IMR-90 (cell line): ENCODE data around the gene DNPH1. TPM values are rescaled to one million over a fixed set of nuclear protein-coding genes. Genes with fewer than 3 reads are reported as not detected.
A peak's percentile ranks its signal among the peaks of the same experiment; 100 is the strongest.

Experiments used
- ATAC-seq: fragments of 200-7000 bp; cut with Tn5 transposase; 2 replicates; pipeline ENCODE4 v1.9.1; 2020; ENCODE audit warnings: low read depth, mild to moderate bottlenecking, moderate library complexity
- BruUV-seq: library from RNA; stranded (reverse); fragments of 400-500 nt; replicated peaks from 2 replicates; lab custom pipeline; 2021; lab: Mats Ljungman, UMichigan
- CTCF ChIA-PET: fragments of 300-600 bp; formaldehyde crosslinking; extraction: SDS; loops from one replicate; lab custom pipeline; 2021; ENCODE audit warnings: antibody characterized with exemption; lab: Yijun Ruan, JAX
- POLR2A ChIA-PET: fragments of 300-600 bp; sonication (Branson Sonifier 250); formaldehyde crosslinking; loops from one replicate; lab custom pipeline; 2022; ENCODE audit warnings: antibody characterized with exemption; ENCODE audit not compliant: unreplicated experiment; lab: Charles Lee
- DNase-seq: peaks from one replicate; pipeline ENCODE4 v3.0.0; 2013
- H2AFZ ChIP-seq: replicated peaks from 2 replicates; pipeline ENCODE3; 2013; ENCODE audit warnings: low read length, mild to moderate bottlenecking; ENCODE audit not compliant: poor library complexity
- H2AK5ac ChIP-seq: 2 replicates; pipeline ENCODE4 v1.6.1; 2013; ENCODE audit warnings: low read depth, low read length, inconsistent platforms
- H2AK9ac ChIP-seq: replicated peaks from 2 replicates; pipeline ENCODE3; 2013; ENCODE audit warnings: mild to moderate bottlenecking, low read depth, low read length, moderate library complexity; ENCODE audit not compliant: poor library complexity
- H2BK120ac ChIP-seq: 2 replicates; pipeline ENCODE4 v1.6.1; 2013; ENCODE audit warnings: low read depth, low read length, inconsistent platforms
- H2BK15ac ChIP-seq: 3 replicates; pipeline ENCODE4 v1.6.1; 2013; ENCODE audit warnings: low read depth, low read length, inconsistent platforms
- H2BK20ac ChIP-seq: 2 replicates; pipeline ENCODE4 v1.6.1; 2013; ENCODE audit warnings: low read depth, mild to moderate bottlenecking, inconsistent platforms, low read length, moderate library complexity
- H2BK5ac ChIP-seq: 2 replicates; pipeline ENCODE4 v1.6.1; 2013; ENCODE audit warnings: mild to moderate bottlenecking, low read depth, low read length, inconsistent platforms; ENCODE audit not compliant: poor library complexity, severe bottlenecking
- H3K14ac ChIP-seq: replicated peaks from 2 replicates; pipeline ENCODE4 v1.6.1; 2013; ENCODE audit warnings: low read depth, low read length, inconsistent platforms
- H3K18ac ChIP-seq: 2 replicates; pipeline ENCODE4 v1.6.1; 2013; ENCODE audit warnings: low read depth, low read length, control low read depth
- H3K23ac ChIP-seq: 2 replicates; pipeline ENCODE4 v1.6.1; 2013; ENCODE audit warnings: low read depth, low read length, inconsistent platforms
- H3K27ac ChIP-seq: 2 replicates; pipeline ENCODE4 v1.5.1; 2013; ENCODE audit warnings: mild to moderate bottlenecking, control low read depth, low read length; ENCODE audit not compliant: insufficient read depth
- H3K27me3 ChIP-seq: 2 replicates; pipeline ENCODE4 v1.6.1; 2013; ENCODE audit warnings: low read length; ENCODE audit not compliant: control insufficient read depth, insufficient read depth
- H3K36me3 ChIP-seq: 2 replicates; pipeline ENCODE4 v1.6.1; 2013; ENCODE audit warnings: low read length, mixed read lengths; ENCODE audit not compliant: control insufficient read depth, insufficient read depth
- H3K4ac ChIP-seq: 2 replicates; pipeline ENCODE4 v1.6.1; 2013; ENCODE audit warnings: low read depth, low read length, inconsistent platforms
- H3K4me1 ChIP-seq: 2 replicates; pipeline ENCODE4 v1.6.1; 2013; ENCODE audit warnings: low read length, mixed read lengths; ENCODE audit not compliant: control insufficient read depth, insufficient read depth
- H3K4me2 ChIP-seq: 2 replicates; pipeline ENCODE4 v1.6.1; 2013; ENCODE audit warnings: low read depth, mild to moderate bottlenecking, control low read depth, low read length, moderate library complexity
- H3K4me3 ChIP-seq: 2 replicates; pipeline ENCODE4 v1.5.1; 2013; ENCODE audit warnings: low read depth, mild to moderate bottlenecking, control low read depth, low read length, moderate library complexity; ENCODE audit not compliant: insufficient read depth
- H3K56ac ChIP-seq: 2 replicates; pipeline ENCODE4 v1.6.1; 2013; ENCODE audit warnings: low read length, inconsistent platforms; ENCODE audit not compliant: insufficient read depth; ENCODE audit errors: extremely low read depth
- H3K79me1 ChIP-seq, 2 experiments: 2 replicates each; pipeline ENCODE4 v1.6.1; 2013; ENCODE audit warnings: low read length in 2 of 2, inconsistent platforms in 1 of 2, low read depth in 1 of 2
- H3K9ac ChIP-seq: 2 replicates; pipeline ENCODE4 v1.6.1; 2013; ENCODE audit warnings: low read depth, low read length, control low read depth
- H3K9me1 ChIP-seq: 2 replicates; pipeline ENCODE4 v1.6.1; 2013; ENCODE audit warnings: low read length, inconsistent platforms; ENCODE audit not compliant: insufficient read depth
- H3K9me3 ChIP-seq: 2 replicates; pipeline ENCODE4 v1.6.1; 2013; ENCODE audit warnings: low read length; ENCODE audit not compliant: control insufficient read depth, insufficient read depth
- H4K20me1 ChIP-seq: 2 replicates; pipeline ENCODE4 v1.6.1; 2013; ENCODE audit warnings: low read length, inconsistent platforms; ENCODE audit not compliant: insufficient read depth
- H4K5ac ChIP-seq: 2 replicates; pipeline ENCODE4 v1.6.1; 2013; ENCODE audit warnings: mild to moderate bottlenecking, low read depth, low read length, control low read depth
- H4K8ac ChIP-seq, 2 experiments: 2 replicates each; pipeline ENCODE4 v1.6.1; 2013; ENCODE audit warnings: low read depth in 2 of 2, low read length in 2 of 2, control low read depth in 1 of 2, inconsistent platforms in 1 of 2
- H4K91ac ChIP-seq: 2 replicates; pipeline ENCODE4 v1.6.1; 2013; ENCODE audit warnings: low read depth, low read length, inconsistent platforms; ENCODE audit not compliant: insufficient read depth
- CEBPB ChIP-seq: IDR thresholded peaks from 2 replicates; pipeline ENCODE4 v1.6.1; 2012; ENCODE audit warnings: low read depth, low read length, improper control_type of control experiment
- CHD1 ChIP-seq: IDR thresholded peaks from 2 replicates; pipeline ENCODE4 v1.6.1; 2012; ENCODE audit warnings: low read depth, low read length, improper control_type of control experiment
- MAZ ChIP-seq: IDR thresholded peaks from 2 replicates; pipeline ENCODE4 v1.6.1; 2012; ENCODE audit warnings: low read depth, mild to moderate bottlenecking, low read length, improper control_type of control experiment, moderate library complexity, borderline replicate concordance
- MXI1 ChIP-seq: IDR thresholded peaks from 2 replicates; pipeline ENCODE4 v1.6.1; 2012; ENCODE audit warnings: low read depth, mild to moderate bottlenecking, low read length, moderate library complexity, borderline replicate concordance
- NFE2L2 ChIP-seq: fragments of 150-350 bp; IDR thresholded peaks from 2 replicates; pipeline ENCODE4 v1.6.1; 2016; ENCODE audit warnings: low read depth, mild to moderate bottlenecking, low read length
- RAD21 ChIP-seq: IDR thresholded peaks from 2 replicates; pipeline ENCODE4 v1.6.1; 2012; ENCODE audit warnings: low read length, improper control_type of control experiment
- RCOR1 ChIP-seq: IDR thresholded peaks from 2 replicates; pipeline ENCODE4 v1.6.1; 2012; ENCODE audit warnings: mild to moderate bottlenecking, low read length, improper control_type of control experiment; ENCODE audit not compliant: insufficient replicate concordance
- WGBS, 2 experiments: methylation state at CpG; one replicate each; pipeline versions ENCODE4 v1.1.5 to v1.1.7; 2013; ENCODE audit warnings: missing lambda C conversion rate in 2 of 2; ENCODE audit not compliant: insufficient read length in 1 of 2; ENCODE audit errors: extremely low coverage in 2 of 2; 5-methylcytosine and 5-hydroxymethylcytosine counted together
- dilution Hi-C: fragments of 300-500 bp; cut with HindIII; formaldehyde crosslinking; loops from one replicate; pipeline ENCODE4 v1.14.3; 2018; ENCODE audit warnings: low sequenced_read_pairs; ENCODE audit not compliant: unreplicated experiment
- in situ Hi-C: fragments of 300-500 bp; cut with MboI; formaldehyde crosslinking; loops from 3 replicates; pipeline ENCODE4 v1.14.3; 2019; ENCODE audit warnings: low sequenced_read_pairs, inconsistent platforms, mixed read lengths
- intact Hi-C: fragments of 100-400 bp; cut with micrococcal nuclease; formaldehyde crosslinking; loops from 2 replicates; pipeline ENCODE4 v1.10.0; 2022
- polyA plus RNA-seq, 3 experiments: library from polyadenylated mRNA; depleted of rRNA; stranded (reverse); fragments of >200 nt; gene quantifications; 2 replicates each; pipeline ENCODE4 v1.2.3, GENCODE V29; 2012; ENCODE audit warnings: low replicate concordance in 1 of 3
- total RNA-seq: library from RNA; depleted of rRNA; stranded (reverse); fragments of >200 nt; gene quantifications from 2 replicates; pipeline ENCODE4 v1.2.3, GENCODE V29; 2012
- TF ChIP-seq, protein P1 (sequence below): fragments of 150-350 bp; IDR thresholded peaks from 2 replicates; pipeline ENCODE4 v1.6.1; 2016; ENCODE audit warnings: low read depth, mild to moderate bottlenecking, low read length, moderate library complexity, borderline replicate concordance
- TF ChIP-seq, protein P2 (sequence below): conservative IDR thresholded peaks from 2 replicates; pipeline ENCODE4 v1.5.1; 2012; ENCODE audit warnings: mild to moderate bottlenecking, low read depth, low read length, improper control_type of control experiment
- TF ChIP-seq, protein P3 (sequence below): fragments of 150-350 bp; IDR thresholded peaks from 2 replicates; pipeline ENCODE4 v1.6.1; 2017; ENCODE audit warnings: mild to moderate bottlenecking, antibody characterized with exemption, low read length, low read depth

DNPH1 gene
- total and polyA plus RNA-seq, 2 of the 4 experiments (the other 2 are of a cell fraction): 19.0 to 47.8 TPM

DNA sequence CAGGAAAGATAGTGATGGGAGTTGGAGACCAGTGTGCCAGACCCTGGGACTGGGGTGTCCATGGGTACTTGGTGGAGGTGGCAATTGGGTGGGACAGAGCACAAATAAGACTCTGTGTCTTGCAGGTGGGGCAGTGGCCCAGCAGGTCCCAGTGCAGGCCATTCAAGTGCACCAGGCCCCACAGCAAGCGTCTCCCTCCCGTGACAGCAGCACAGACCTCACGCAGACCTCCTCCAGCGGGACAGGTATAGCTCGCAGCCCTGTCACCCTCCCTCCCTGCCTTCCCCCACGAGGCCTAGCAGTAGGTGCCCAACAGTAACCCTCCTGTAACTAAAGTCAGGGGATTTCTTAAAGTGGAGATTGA lies 52.9 kb downstream of the DNPH1 start (continued):
- TF ChIP-seq, protein P1, sequence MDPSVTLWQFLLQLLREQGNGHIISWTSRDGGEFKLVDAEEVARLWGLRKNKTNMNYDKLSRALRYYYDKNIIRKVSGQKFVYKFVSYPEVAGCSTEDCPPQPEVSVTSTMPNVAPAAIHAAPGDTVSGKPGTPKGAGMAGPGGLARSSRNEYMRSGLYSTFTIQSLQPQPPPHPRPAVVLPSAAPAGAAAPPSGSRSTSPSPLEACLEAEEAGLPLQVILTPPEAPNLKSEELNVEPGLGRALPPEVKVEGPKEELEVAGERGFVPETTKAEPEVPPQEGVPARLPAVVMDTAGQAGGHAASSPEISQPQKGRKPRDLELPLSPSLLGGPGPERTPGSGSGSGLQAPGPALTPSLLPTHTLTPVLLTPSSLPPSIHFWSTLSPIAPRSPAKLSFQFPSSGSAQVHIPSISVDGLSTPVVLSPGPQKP: no peak
- no peak for TF ChIP-seq MXI1

DNA sequence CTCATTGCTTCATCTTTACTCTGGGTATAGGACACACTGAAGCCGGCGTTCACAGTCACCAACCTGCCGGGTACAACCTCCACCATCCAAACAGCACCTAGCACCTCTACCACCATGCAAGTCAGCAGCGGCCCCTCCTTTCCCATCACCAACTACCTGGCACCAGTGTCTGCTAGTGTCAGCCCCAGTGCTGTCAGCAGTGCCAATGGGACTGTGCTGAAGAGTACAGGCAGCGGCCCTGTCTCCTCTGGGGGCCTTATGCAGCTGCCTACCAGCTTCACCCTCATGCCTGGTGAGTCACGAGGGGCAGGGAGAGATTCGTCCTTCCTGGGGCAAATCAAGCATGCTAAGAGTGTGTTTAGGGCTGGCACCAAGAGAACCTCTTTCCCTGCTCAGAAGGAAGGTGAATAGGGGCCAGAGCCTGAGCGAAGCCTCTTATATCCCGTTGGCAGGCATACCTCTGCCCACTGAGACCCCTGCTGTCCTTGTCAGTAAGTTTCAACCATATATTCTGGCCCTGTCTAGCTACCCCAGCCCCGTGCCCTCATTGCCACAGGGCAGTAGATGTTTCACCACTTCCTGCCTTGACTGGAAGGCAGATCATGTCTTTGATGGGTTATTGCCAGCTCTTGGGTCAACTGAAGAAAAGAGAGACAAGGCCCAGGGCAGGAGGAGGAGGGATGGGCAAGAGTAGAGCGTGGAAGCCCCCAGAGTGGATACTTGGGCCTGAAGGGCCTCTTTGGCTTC lies 53.4 kb downstream of the DNPH1 start:
- no peak overlapping the region for H4K5ac ChIP-seq
- H3K4ac ChIP-seq: 0 out of 2 replicates have a peak overlapping the region, but pooled peaks have one; percentile 11
- peaks cover 15% of the 10 kb centered on the region for H3K4me1 ChIP-seq
- H4K91ac ChIP-seq: no peak overlapping the region; the same call in 1 of the 2 replicates
- H3K23ac ChIP-seq: no peak overlapping the region
- no peaks in the 10 kb centered on the region for H3K9me3 ChIP-seq
- no peak for DNase-seq
- BruUV-seq: no TSS peak
- peak overlapping the region; percentile 48; the same call in 1 of the 2 replicates for H2AK5ac ChIP-seq
- H3K9me1 ChIP-seq: peaks cover 15% of the 10 kb centered on the region
- ChIA-PET POLR2A (no interaction called here), CTCF (no interaction called here)
- in situ Hi-C loops: no loop called here
- H3K4me3 ChIP-seq: no peak overlapping the region
- dilution Hi-C loops: no loop called here
- no peak overlapping the region for H2BK120ac ChIP-seq
- H3K79me1 ChIP-seq: peaks cover 20 to 60% of the 10 kb centered on the region in 2 experiments
- peak overlapping the region; percentile 7 for H2AK9ac ChIP-seq
- H3K27ac ChIP-seq: peak overlapping the region; percentile 18
- 96% methylated on average over 6 of the region's 11 CpGs; no CpG with 5 or more reads in 1 of the 2 experiments for WGBS, 2 experiments
- intact Hi-C loops: no loop called here
- H2BK15ac ChIP-seq: no peak overlapping the region
- H2BK20ac ChIP-seq: no peak overlapping the region
- no peaks in the 10 kb centered on the region for H3K27me3 ChIP-seq
- H4K8ac ChIP-seq: peak overlapping the region in 1 of 2 experiments; percentile 32; a peak in 2 of 4 replicates
- no peak overlapping the region for H3K18ac ChIP-seq
- H3K14ac ChIP-seq: no peak overlapping the region
- no peak overlapping the region for H2AFZ ChIP-seq
- no peak for ATAC-seq
- H3K4me2 ChIP-seq: no peak overlapping the region
- H3K56ac ChIP-seq: no peak overlapping the region
- peaks cover 40% of the 10 kb centered on the region for H4K20me1 ChIP-seq
- H2BK5ac ChIP-seq: peak overlapping the region; percentile 11
- no peak overlapping the region for H3K9ac ChIP-seq
- H3K36me3 ChIP-seq: peaks cover 42% of the 10 kb centered on the region
- TF ChIP-seq CHD1: no peak
- TF ChIP-seq MAZ: no peak
- TF ChIP-seq RCOR1: no peak
- TF ChIP-seq, protein P2, sequence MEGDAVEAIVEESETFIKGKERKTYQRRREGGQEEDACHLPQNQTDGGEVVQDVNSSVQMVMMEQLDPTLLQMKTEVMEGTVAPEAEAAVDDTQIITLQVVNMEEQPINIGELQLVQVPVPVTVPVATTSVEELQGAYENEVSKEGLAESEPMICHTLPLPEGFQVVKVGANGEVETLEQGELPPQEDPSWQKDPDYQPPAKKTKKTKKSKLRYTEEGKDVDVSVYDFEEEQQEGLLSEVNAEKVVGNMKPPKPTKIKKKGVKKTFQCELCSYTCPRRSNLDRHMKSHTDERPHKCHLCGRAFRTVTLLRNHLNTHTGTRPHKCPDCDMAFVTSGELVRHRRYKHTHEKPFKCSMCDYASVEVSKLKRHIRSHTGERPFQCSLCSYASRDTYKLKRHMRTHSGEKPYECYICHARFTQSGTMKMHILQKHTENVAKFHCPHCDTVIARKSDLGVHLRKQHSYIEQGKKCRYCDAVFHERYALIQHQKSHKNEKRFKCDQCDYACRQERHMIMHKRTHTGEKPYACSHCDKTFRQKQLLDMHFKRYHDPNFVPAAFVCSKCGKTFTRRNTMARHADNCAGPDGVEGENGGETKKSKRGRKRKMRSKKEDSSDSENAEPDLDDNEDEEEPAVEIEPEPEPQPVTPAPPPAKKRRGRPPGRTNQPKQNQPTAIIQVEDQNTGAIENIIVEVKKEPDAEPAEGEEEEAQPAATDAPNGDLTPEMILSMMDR: no peak
- TF ChIP-seq MXI1: no peak
- TF ChIP-seq CEBPB: no peak
- TF ChIP-seq NFE2L2: no peak
- TF ChIP-seq, protein P3, sequence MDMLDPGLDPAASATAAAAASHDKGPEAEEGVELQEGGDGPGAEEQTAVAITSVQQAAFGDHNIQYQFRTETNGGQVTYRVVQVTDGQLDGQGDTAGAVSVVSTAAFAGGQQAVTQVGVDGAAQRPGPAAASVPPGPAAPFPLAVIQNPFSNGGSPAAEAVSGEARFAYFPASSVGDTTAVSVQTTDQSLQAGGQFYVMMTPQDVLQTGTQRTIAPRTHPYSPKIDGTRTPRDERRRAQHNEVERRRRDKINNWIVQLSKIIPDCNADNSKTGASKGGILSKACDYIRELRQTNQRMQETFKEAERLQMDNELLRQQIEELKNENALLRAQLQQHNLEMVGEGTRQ: no peak
- TF ChIP-seq RAD21: no peak
